ENCODE measurements around the gene SPATA9. TPM values are rescaled to one million over a fixed set of nuclear protein-coding genes. Genes with fewer than 3 reads are reported as not detected.

Gene SPATA9
- total and polyA plus RNA-seq, 9 of the 15 experiments (the other 6 are each of a cell fraction or from before 2014, with no cell fraction given) = 0.16 to 5.5 (median 0.39) TPM; not detected in 3

DNA sequence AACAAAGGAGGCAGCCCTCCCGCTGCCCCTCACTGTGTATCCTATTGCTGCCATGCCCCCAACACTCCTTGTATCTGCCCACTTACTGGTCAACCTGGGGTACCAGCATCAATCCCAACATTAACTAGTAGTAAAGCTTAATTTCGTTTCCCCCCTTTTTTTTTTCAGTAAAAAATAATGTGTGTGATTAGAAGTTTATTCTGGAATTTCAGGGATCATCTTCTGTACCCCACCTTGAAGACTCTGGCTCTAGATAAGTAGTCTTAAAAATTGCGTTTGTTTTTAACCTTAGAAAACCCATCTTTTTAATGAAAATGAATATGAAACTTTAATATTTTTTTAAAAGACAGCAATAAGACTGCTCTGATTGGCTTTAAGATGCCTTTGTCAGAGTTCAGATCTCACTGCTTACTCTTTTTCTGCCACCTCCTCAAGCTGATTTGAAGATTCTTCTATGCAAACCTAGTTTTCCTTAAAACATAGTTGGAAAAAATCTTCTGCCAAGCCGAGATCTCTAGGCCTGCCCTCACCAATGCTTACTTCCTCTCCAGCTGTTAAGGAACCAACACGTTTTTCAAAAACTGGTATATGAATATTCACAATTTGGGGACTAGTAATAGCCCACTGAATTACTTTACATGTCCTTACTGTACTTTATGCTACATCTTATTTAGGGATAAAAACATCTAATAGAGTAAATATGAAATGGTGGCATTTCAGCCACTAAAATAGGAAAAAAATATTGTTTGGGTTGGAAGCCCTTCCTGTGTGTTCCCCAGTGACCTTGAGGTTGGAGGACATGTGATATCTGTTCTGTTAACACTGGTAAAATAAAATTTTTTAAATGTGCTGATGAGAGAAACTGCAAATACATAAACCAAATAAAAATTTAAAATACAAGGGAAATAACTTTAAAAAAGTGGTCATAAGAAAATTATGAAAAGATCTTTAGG, 44.3 kb upstream of the SPATA9 start (continued):
- TF ChIP-seq, protein P1, sequence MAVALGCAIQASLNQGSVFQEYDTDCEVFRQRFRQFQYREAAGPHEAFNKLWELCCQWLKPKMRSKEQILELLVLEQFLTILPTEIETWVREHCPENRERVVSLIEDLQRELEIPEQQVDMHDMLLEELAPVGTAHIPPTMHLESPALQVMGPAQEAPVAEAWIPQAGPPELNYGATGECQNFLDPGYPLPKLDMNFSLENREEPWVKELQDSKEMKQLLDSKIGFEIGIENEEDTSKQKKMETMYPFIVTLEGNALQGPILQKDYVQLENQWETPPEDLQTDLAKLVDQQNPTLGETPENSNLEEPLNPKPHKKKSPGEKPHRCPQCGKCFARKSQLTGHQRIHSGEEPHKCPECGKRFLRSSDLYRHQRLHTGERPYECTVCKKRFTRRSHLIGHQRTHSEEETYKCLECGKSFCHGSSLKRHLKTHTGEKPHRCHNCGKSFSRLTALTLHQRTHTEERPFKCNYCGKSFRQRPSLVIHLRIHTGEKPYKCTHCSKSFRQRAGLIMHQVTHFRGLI (CRISPR knock-in tag; IDR thresholded peaks at IDR 0.05) = no peak
- TF ChIP-seq, protein P2, sequence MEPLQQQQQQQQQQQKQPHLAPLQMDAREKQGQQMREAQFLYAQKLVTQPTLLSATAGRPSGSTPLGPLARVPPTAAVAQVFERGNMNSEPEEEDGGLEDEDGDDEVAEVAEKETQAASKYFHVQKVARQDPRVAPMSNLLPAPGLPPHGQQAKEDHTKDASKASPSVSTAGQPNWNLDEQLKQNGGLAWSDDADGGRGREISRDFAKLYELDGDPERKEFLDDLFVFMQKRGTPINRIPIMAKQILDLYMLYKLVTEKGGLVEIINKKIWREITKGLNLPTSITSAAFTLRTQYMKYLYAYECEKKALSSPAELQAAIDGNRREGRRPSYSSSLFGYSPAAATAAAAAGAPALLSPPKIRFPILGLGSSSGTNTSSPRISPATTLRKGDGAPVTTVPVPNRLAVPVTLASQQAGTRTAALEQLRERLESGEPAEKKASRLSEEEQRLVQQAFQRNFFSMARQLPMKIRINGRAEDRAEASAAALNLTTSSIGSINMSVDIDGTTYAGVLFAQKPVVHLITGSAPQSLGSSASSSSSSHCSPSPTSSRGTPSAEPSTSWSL (CRISPR knock-in tag; IDR thresholded peaks at IDR 0.05; ENCODE audit: borderline replicate concordance) = no peak
- TF ChIP-seq FOXJ3 (CRISPR knock-in tag; IDR thresholded peaks at IDR 0.05) = no peak
- peak; percentile 64 for TF ChIP-seq ESRRA (IDR thresholded peaks at IDR 0.05; ENCODE audit: borderline replicate concordance, low read depth)
- TF ChIP-seq, protein P3, sequence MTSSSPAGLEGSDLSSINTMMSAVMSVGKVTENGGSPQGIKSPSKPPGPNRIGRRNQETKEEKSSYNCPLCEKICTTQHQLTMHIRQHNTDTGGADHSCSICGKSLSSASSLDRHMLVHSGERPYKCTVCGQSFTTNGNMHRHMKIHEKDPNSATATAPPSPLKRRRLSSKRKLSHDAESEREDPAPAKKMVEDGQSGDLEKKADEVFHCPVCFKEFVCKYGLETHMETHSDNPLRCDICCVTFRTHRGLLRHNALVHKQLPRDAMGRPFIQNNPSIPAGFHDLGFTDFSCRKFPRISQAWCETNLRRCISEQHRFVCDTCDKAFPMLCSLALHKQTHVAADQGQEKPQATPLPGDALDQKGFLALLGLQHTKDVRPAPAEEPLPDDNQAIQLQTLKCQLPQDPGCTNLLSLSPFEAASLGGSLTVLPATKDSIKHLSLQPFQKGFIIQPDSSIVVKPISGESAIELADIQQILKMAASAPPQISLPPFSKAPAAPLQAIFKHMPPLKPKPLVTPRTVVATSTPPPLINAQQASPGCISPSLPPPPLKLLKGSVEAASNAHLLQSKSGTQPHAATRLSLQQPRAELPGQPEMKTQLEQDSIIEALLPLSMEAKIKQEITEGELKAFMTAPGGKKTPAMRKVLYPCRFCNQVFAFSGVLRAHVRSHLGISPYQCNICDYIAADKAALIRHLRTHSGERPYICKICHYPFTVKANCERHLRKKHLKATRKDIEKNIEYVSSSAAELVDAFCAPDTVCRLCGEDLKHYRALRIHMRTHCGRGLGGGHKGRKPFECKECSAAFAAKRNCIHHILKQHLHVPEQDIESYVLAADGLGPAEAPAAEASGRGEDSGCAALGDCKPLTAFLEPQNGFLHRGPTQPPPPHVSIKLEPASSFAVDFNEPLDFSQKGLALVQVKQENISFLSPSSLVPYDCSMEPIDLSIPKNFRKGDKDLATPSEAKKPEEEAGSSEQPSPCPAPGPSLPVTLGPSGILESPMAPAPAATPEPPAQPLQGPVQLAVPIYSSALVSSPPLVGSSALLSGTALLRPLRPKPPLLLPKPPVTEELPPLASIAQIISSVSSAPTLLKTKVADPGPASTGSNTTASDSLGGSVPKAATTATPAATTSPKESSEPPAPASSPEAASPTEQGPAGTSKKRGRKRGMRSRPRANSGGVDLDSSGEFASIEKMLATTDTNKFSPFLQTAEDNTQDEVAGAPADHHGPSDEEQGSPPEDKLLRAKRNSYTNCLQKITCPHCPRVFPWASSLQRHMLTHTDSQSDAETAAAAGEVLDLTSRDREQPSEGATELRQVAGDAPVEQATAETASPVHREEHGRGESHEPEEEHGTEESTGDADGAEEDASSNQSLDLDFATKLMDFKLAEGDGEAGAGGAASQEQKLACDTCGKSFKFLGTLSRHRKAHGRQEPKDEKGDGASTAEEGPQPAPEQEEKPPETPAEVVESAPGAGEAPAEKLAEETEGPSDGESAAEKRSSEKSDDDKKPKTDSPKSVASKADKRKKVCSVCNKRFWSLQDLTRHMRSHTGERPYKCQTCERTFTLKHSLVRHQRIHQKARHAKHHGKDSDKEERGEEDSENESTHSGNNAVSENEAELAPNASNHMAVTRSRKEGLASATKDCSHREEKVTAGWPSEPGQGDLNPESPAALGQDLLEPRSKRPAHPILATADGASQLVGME (CRISPR knock-in tag; IDR thresholded peaks at IDR 0.05) = no peak
- TF ChIP-seq L3MBTL2 (IDR thresholded peaks at IDR 0.05) = 0 out of 2 replicates have a peak, but pooled peaks have one; percentile 11
- TF ChIP-seq, protein P4, sequence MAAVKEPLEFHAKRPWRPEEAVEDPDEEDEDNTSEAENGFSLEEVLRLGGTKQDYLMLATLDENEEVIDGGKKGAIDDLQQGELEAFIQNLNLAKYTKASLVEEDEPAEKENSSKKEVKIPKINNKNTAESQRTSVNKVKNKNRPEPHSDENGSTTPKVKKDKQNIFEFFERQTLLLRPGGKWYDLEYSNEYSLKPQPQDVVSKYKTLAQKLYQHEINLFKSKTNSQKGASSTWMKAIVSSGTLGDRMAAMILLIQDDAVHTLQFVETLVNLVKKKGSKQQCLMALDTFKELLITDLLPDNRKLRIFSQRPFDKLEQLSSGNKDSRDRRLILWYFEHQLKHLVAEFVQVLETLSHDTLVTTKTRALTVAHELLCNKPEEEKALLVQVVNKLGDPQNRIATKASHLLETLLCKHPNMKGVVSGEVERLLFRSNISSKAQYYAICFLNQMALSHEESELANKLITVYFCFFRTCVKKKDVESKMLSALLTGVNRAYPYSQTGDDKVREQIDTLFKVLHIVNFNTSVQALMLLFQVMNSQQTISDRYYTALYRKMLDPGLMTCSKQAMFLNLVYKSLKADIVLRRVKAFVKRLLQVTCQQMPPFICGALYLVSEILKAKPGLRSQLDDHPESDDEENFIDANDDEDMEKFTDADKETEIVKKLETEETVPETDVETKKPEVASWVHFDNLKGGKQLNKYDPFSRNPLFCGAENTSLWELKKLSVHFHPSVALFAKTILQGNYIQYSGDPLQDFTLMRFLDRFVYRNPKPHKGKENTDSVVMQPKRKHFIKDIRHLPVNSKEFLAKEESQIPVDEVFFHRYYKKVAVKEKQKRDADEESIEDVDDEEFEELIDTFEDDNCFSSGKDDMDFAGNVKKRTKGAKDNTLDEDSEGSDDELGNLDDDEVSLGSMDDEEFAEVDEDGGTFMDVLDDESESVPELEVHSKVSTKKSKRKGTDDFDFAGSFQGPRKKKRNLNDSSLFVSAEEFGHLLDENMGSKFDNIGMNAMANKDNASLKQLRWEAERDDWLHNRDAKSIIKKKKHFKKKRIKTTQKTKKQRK (IDR thresholded peaks at IDR 0.05; ENCODE audit: borderline replicate concordance, low read depth, low read length) = no peak
- TF ChIP-seq, protein P5, sequence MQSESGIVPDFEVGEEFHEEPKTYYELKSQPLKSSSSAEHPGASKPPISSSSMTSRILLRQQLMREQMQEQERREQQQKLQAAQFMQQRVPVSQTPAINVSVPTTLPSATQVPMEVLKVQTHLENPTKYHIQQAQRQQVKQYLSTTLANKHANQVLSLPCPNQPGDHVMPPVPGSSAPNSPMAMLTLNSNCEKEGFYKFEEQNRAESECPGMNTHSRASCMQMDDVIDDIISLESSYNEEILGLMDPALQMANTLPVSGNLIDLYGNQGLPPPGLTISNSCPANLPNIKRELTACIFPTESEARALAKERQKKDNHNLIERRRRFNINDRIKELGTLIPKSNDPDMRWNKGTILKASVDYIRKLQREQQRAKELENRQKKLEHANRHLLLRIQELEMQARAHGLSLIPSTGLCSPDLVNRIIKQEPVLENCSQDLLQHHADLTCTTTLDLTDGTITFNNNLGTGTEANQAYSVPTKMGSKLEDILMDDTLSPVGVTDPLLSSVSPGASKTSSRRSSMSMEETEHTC (IDR thresholded peaks at IDR 0.05) = no peak
